Vagina (tissue), 2 donors: ENCODE data around the gene ATP5IF1.

Experiments
- POLR2A ChIP-seq, 2 donors: fragments of 450-650 bp; IDR thresholded peaks; one replicate each; pipeline ENCODE4 v1.6.1; 2017; ENCODE audit warnings: antibody characterized with exemption in 2 of 2, mild to moderate bottlenecking in 2 of 2, moderate library complexity in 2 of 2
- POLR2AphosphoS5 ChIP-seq, 2 donors: sonication (generic); formaldehyde crosslinking; IDR thresholded peaks; one replicate each; pipeline ENCODE4 v1.9.0; 2017; ENCODE audit warnings: antibody characterized with exemption in 2 of 2, mild to moderate bottlenecking in 2 of 2, low read depth in 1 of 2; ENCODE audit not compliant: insufficient read depth in 1 of 2
- TF ChIP-seq, protein P1 (sequence below), 3 experiments: fragments of 450-650 bp in 2 of 3; fragments of 200-600 bp in 1 of 3; sonication (generic) in 1 of 3; IDR thresholded peaks; one replicate each; pipeline ENCODE4 v1.5.1; 2017 to 2019; ENCODE audit warnings: antibody characterized with exemption in 3 of 3, mild to moderate bottlenecking in 2 of 3, moderate library complexity in 2 of 3

GRCh38 chr1:28243685-28244311 is 7.9 kb downstream of the ATP5IF1 start:
- TF ChIP-seq, protein P1, sequence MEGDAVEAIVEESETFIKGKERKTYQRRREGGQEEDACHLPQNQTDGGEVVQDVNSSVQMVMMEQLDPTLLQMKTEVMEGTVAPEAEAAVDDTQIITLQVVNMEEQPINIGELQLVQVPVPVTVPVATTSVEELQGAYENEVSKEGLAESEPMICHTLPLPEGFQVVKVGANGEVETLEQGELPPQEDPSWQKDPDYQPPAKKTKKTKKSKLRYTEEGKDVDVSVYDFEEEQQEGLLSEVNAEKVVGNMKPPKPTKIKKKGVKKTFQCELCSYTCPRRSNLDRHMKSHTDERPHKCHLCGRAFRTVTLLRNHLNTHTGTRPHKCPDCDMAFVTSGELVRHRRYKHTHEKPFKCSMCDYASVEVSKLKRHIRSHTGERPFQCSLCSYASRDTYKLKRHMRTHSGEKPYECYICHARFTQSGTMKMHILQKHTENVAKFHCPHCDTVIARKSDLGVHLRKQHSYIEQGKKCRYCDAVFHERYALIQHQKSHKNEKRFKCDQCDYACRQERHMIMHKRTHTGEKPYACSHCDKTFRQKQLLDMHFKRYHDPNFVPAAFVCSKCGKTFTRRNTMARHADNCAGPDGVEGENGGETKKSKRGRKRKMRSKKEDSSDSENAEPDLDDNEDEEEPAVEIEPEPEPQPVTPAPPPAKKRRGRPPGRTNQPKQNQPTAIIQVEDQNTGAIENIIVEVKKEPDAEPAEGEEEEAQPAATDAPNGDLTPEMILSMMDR (IDR thresholded peaks at IDR 0.05) = no peak
- TF ChIP-seq POLR2AphosphoS5 (IDR thresholded peaks at IDR 0.05; ENCODE audit: insufficient read depth in 1 of 2, low read depth in 1 of 2) (no peak), POLR2A (IDR thresholded peaks at IDR 0.05) (no peak)
